B cell (primary cell): ENCODE data around the gene TSPAN18.

Experiments used
- EZH2 ChIP-seq: IDR thresholded peaks from 2 replicates; pipeline ENCODE4 v1.6.1; 2012; ENCODE audit warnings: borderline replicate concordance, low read depth, mild to moderate bottlenecking, moderate library complexity, low read length; ENCODE audit not compliant: insufficient read depth, poor library complexity, severe bottlenecking
- TF ChIP-seq, protein P1 (sequence below): fragments of 200-600 bp; IDR thresholded peaks from one replicate; pipeline ENCODE4 v1.8.0; 2022; ENCODE audit warnings: antibody characterized with exemption, mild to moderate bottlenecking

DNA sequence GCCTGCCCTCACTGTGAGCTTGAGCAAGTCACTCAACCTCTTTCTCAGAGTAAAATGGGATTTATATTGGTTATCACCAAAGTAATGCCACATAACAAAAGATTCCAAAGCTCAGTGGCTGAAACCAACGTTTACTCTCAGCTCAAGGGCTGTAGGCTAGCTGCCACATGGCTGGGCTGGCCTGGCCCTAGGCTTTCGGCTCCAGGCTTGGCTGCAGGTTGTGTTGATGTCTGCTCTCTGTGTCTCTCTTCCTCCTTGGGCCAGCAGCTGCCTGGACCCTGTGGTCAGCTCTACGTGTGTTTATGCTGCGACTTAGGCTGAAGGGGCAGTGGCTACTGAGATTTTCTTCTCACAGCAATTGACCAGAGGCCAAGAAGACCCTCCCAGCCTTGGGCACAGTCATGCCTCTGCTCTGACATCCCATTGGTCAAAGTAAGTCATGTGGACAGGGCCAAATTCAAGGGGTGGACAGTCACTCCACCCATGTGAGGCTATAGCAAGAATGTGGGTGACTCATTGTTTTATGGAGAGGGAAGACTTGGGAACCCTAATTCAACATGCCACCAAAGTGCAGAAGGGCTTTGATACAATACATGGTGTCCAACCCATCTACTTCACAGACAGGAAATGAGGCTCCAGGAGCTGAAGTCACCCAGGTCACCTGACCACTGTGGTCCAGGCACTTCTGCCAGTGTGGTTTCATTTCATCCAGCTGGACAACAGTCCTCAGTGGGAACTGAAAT is 90.6 kb downstream of the TSPAN18 start:
- no peak for TF ChIP-seq EZH2
- TF ChIP-seq, protein P1, sequence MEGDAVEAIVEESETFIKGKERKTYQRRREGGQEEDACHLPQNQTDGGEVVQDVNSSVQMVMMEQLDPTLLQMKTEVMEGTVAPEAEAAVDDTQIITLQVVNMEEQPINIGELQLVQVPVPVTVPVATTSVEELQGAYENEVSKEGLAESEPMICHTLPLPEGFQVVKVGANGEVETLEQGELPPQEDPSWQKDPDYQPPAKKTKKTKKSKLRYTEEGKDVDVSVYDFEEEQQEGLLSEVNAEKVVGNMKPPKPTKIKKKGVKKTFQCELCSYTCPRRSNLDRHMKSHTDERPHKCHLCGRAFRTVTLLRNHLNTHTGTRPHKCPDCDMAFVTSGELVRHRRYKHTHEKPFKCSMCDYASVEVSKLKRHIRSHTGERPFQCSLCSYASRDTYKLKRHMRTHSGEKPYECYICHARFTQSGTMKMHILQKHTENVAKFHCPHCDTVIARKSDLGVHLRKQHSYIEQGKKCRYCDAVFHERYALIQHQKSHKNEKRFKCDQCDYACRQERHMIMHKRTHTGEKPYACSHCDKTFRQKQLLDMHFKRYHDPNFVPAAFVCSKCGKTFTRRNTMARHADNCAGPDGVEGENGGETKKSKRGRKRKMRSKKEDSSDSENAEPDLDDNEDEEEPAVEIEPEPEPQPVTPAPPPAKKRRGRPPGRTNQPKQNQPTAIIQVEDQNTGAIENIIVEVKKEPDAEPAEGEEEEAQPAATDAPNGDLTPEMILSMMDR: no peak
